MM.1S (cell line): Measurements from ENCODE around the gene SEC24B.

Source experiments
- DNase-seq: peaks from one replicate; pipeline ENCODE4 v3.0.0-alpha.2; 2015
- H2AFZ ChIP-seq: fragments of 300-600 bp; sonication (generic); 2 replicates; pipeline ENCODE4 v1.6.0; 2016; ENCODE audit warnings: antibody characterized with exemption, low read length
- H3F3A ChIP-seq: fragments of 300-600 bp; sonication (generic); 2 replicates; pipeline ENCODE4 v1.6.1; 2016; ENCODE audit warnings: mild to moderate bottlenecking, antibody characterized with exemption, low read length, moderate library complexity, mixed read lengths; ENCODE audit not compliant: insufficient read depth
- H3K27ac ChIP-seq: fragments of 300-600 bp; sonication (generic); 2 replicates; pipeline ENCODE4 v1.5.1; 2016; ENCODE audit warnings: mild to moderate bottlenecking, low read length
- H3K27me3 ChIP-seq: fragments of 300-600 bp; sonication (generic); replicated peaks from 2 replicates; pipeline ENCODE4 v1.6.0; 2016; ENCODE audit warnings: low read length; ENCODE audit not compliant: insufficient read depth
- H3K36me3 ChIP-seq: fragments of 300-600 bp; sonication (generic); replicated peaks from 2 replicates; pipeline ENCODE4 v1.6.1; 2016; ENCODE audit warnings: mild to moderate bottlenecking, low read length, mixed read lengths; ENCODE audit not compliant: insufficient read depth
- H3K4me1 ChIP-seq: fragments of 300-600 bp; sonication (generic); 2 replicates; pipeline ENCODE4 v1.6.1; 2016; ENCODE audit warnings: low read length, mixed read lengths
- H3K4me2 ChIP-seq: fragments of 300-600 bp; sonication (generic); 2 replicates; pipeline ENCODE4 v1.6.0; 2016; ENCODE audit warnings: low read depth, low read length
- H3K4me3 ChIP-seq: fragments of 300-600 bp; sonication (generic); 2 replicates; pipeline ENCODE4 v1.5.1; 2016; ENCODE audit warnings: low read length, mixed read lengths
- H3K79me2 ChIP-seq: fragments of 300-600 bp; sonication (generic); 2 replicates; pipeline ENCODE4 v1.6.1; 2016; ENCODE audit warnings: mixed run types, low read length, mixed read lengths
- H3K9ac ChIP-seq: fragments of 300-600 bp; sonication (generic); 2 replicates; pipeline ENCODE4 v1.6.1; 2016; ENCODE audit warnings: low read length, mixed read lengths
- H3K9me2 ChIP-seq: fragments of 300-600 bp; sonication (generic); replicated peaks from 2 replicates; pipeline ENCODE4 v1.6.1; 2016; ENCODE audit warnings: mild to moderate bottlenecking, low read length, mixed read lengths; ENCODE audit not compliant: insufficient read depth
- H3K9me3 ChIP-seq: fragments of 300-600 bp; sonication (generic); replicated peaks from 2 replicates; pipeline ENCODE4 v1.6.1; 2016; ENCODE audit warnings: mild to moderate bottlenecking, low read length, mixed read lengths; ENCODE audit not compliant: insufficient read depth
- H4K20me1 ChIP-seq: fragments of 300-600 bp; sonication (generic); 2 replicates; pipeline ENCODE4 v1.6.1; 2016; ENCODE audit warnings: mild to moderate bottlenecking, low read length, moderate library complexity, mixed read lengths; ENCODE audit not compliant: insufficient read depth
- EZH2 ChIP-seq: fragments of 300-600 bp; sonication (generic); optimal IDR thresholded peaks from 2 replicates; pipeline ENCODE3; 2017; ENCODE audit warnings: low read depth, mild to moderate bottlenecking, antibody characterized with exemption, low read length, mixed read lengths
- EZH2phosphoT487 ChIP-seq: fragments of 300-600 bp; sonication (generic); IDR thresholded peaks from 2 replicates; pipeline ENCODE4 v1.6.1; 2018; ENCODE audit warnings: antibody characterized with exemption, low read length
- TF ChIP-seq, protein P1 (sequence below): fragments of 300-600 bp; sonication (generic); IDR thresholded peaks from 2 replicates; pipeline ENCODE4 v1.5.1; 2016; ENCODE audit warnings: antibody characterized with exemption, low read length, mixed read lengths

Gene SEC24B

DNA sequence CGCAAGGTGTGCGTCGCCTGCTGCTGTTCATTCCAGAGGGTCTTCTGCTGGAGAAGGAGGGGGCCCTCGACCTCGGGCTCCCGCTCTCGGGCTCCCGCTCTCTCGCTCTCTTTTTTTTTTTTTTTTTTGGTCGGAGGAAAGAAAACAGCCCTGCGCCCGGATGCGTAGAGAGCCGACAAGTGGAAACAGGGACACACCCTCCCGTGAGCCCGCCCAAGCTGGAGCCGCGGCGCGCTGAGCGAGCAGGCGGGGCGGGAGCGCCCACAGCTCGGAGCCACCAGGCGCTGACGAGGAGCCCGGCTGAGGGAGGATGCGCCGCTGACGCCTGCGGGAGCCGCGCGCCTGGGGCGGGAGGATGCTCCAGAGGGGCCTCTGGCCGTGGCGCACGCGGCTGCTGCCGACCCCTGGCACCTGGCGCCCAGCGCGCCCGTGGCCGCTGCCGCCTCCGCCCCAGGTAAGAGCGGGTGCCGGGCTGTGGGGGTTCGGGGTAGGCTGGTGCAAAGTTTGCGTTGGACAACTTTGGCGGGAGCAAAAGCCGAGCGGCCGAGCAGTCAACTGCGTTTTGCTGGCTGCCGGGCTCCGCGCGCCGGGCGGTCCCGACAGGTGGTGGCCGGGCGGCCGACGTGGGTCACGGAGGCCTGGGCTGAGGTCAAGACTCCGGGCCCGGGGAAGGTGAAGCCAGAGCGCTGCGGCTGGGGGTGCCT is 126.5 kb downstream of the SEC24B start, which contains the start of gene MCUB:
TSS of gene MCUB (plus strand) at position 264 of the 704 bp plus-strand sequence. CDS start at position 356, 92 bp downstream.
- TF ChIP-seq, protein P1, sequence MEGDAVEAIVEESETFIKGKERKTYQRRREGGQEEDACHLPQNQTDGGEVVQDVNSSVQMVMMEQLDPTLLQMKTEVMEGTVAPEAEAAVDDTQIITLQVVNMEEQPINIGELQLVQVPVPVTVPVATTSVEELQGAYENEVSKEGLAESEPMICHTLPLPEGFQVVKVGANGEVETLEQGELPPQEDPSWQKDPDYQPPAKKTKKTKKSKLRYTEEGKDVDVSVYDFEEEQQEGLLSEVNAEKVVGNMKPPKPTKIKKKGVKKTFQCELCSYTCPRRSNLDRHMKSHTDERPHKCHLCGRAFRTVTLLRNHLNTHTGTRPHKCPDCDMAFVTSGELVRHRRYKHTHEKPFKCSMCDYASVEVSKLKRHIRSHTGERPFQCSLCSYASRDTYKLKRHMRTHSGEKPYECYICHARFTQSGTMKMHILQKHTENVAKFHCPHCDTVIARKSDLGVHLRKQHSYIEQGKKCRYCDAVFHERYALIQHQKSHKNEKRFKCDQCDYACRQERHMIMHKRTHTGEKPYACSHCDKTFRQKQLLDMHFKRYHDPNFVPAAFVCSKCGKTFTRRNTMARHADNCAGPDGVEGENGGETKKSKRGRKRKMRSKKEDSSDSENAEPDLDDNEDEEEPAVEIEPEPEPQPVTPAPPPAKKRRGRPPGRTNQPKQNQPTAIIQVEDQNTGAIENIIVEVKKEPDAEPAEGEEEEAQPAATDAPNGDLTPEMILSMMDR: no peak
- TF ChIP-seq EZH2 (no peak), EZH2phosphoT487 (no peak)
- DNase-seq: peak; percentile 94
- Histone ChIP-seq H3K9me2 (no peaks in the 10 kb centered on the region), H3K27ac (peak within 1 kb of the TSS; percentile 80), H3K9ac (peak within 1 kb of the TSS; percentile 80), H3K36me3 (no peaks in the 10 kb centered on the region), H3K27me3 (no peaks in the 10 kb centered on the region), H4K20me1 (no peaks in the 10 kb centered on the region; the same call in 1 of the 2 replicates), H2AFZ (peak within 1 kb of the TSS; percentile 95), H3F3A (peaks cover 14% of the 10 kb centered on the region), H3K4me3 (peak within 1 kb of the TSS; percentile 86), H3K79me2 (peaks cover 27% of the 10 kb centered on the region), H3K4me2 (peak within 1 kb of the TSS; percentile 65), H3K4me1 (peaks cover 4% of the 10 kb centered on the region; the same call in 1 of the 2 replicates), H3K9me3 (no peaks in the 10 kb centered on the region)

DNA sequence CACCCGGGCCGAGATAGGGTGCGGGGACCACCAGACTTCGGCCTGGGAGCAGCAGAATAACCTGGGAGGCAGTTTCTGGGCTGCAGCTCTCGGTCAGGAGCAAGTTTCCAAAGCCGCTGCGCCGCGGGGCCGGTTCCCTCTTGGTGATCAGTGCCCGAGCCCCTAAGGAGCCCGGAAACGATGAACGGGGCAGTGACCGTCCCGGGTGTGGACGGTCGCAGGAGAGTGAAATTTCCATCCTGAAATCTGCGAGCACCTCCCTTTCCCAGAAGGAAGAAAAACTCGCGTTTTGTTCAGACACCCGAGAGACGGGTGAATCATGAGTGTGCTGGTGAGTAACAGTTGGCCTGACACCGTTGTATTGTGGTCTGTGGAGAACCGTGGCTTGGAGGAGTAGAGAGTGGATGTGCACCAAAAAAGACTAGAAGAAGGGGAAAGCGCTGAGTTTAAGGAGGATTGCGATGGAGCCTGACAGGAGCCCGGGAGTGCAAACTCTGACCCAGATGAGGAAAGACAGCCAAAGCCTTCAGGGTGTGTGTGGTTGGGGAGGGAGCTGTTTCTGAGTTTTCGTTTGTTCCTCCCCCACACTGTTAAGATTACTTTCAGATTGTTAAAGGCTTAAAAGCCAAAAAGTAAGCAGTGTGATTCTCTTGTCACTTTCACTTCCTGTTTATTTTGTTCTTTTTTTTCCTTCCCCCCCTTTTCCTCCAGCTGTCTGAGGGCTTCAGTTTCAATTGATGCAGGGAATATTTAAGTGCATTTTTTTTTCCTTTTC is 127.3 kb downstream of the SEC24B start:
- Histone ChIP-seq H3K79me2 (peaks cover 27% of the 10 kb centered on the region), H3K9me2 (no peaks in the 10 kb centered on the region), H3K4me1 (peaks cover 4% of the 10 kb centered on the region; the same call in 1 of the 2 replicates), H3K27ac (peak overlapping the region; percentile 80), H3K27me3 (no peaks in the 10 kb centered on the region), H4K20me1 (no peaks in the 10 kb centered on the region; the same call in 1 of the 2 replicates), H3K4me3 (peak overlapping the region; percentile 86), H2AFZ (peak overlapping the region; percentile 82), H3K36me3 (no peaks in the 10 kb centered on the region), H3F3A (peaks cover 14% of the 10 kb centered on the region), H3K9ac (peak overlapping the region; percentile 80), H3K9me3 (no peaks in the 10 kb centered on the region), H3K4me2 (peak overlapping the region; percentile 65)
- DNase-seq: peak; percentile 87
- no peak for TF ChIP-seq EZH2
- TF ChIP-seq EZH2phosphoT487: no peak
- TF ChIP-seq, protein P1: no peak

DNA sequence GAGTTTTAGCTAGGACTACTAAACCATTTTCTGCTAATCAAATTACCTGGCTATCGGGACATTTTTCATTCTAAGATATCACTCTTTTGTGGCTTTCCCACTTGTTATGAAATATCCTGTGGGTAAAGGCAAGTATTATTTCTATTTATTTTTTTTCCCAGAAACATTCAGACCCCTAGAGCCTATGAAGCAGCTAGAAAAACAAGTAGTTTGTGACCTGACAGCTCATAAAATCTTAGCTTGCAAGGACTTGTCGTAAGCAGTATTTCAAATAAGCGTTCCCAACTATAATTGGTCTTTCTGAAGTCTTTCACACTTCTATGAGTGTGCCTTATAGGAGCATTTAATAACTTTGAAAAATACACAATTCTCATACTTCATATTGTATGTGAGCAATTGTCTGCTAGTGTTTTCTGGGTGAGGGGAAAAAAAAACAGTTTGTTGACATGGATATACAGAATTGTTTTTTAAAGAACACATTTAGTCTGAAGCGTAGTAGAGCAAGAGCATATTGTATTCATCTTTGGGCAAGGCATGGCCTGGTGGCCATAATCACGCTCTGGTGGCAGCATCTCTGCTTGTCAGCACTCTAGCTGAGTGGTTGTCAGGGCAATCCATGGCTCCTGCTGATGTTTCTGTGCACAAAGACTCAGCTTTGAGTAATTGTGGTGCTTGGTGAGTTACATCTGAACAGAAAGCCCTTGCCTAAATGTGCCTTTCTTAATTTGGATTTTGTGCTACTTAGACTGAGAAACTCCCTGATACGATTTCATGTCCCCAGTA is 129.0 kb downstream of the SEC24B start:
- Histone ChIP-seq H3K9me2 (no peaks in the 10 kb centered on the region), H3F3A (peaks cover 14% of the 10 kb centered on the region), H3K36me3 (no peaks in the 10 kb centered on the region), H3K4me3 (no peak overlapping the region), H3K9me3 (no peaks in the 10 kb centered on the region), H3K27ac (no peak overlapping the region), H3K79me2 (peaks cover 27% of the 10 kb centered on the region), H4K20me1 (no peaks in the 10 kb centered on the region; the same call in 1 of the 2 replicates), H2AFZ (no peak overlapping the region), H3K27me3 (no peaks in the 10 kb centered on the region), H3K9ac (no peak overlapping the region), H3K4me2 (no peak overlapping the region), H3K4me1 (peaks cover 4% of the 10 kb centered on the region; the same call in 1 of the 2 replicates)
- TF ChIP-seq, protein P1: no peak
- TF ChIP-seq EZH2 (no peak), EZH2phosphoT487 (no peak)
- no peak for DNase-seq
